GM19238 (cell line): ENCODE measurements around the gene COL6A3.
"Not testable (repeated sequence)": the region's sequence is repeated elsewhere in the genome, so short reads cannot be mapped to it uniquely, and the experiment has no call there.

ENCODE experiments used
- DNase-seq: peaks from one replicate; pipeline ENCODE4 v3.0.0; 2011; ENCODE audit warnings: low spot score; ENCODE audit not compliant: insufficient read length

COL6A3 gene

DNA sequence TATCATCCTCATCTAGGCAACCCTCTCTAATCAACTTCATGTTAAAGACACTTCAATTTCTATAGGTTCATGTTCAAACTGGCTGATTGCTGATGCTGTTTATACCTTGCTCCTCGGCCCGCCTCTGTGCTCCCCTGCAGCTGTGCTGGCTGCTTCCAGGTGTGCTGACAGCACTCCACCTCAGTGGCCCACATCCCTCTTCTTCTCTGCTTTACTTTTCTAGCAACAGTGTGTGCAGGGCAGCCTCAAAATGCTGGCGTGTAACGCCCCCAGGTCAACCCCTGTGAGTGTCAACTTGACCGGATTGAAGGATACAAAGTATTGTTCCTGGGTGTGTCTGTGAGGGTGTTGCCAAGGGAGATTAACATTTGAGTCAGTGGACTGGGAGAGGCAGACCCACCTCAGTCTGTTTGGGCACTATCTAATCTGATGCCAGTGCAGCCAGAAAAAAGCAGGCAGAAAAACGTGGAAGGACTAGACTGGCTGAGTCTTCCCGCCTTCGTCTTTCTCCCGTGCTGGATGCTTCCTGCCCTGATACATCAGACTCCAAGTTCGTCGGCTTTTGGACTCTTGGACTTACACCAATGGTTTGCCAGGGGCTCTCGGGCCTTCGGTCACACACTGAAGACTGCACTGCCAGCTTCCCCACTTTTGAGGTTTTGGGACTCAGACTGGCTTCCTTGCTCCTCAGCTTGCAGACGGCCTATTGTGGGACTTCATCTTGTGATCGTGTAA lies 94.7 kb downstream of the COL6A3 start:
- DNase-seq: no peak

DNA sequence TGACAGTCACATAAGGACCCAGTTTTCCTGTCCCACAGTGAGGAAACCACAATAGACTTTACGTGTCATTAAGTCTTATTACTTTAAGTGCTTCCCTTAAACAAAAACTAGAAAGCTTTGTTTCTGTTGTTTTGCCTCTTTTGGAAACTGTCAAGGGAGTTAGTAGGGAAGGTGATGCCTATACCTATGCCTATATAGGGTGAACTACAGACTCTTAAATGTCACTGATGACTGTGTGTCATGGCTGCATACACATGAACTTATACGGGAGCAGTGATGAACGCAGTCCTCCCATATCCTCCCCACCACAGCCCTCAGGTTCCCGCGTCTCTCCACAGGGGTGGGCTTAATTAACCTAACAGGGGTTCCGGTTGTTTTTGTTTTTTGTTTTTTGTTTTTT lies 97.6 kb downstream of the COL6A3 start:
- no peak for DNase-seq

- DNase-seq: no peak
Measured at GRCh38 chr2:237315829-237316225, 98.1 kb downstream of the COL6A3 start.

DNA sequence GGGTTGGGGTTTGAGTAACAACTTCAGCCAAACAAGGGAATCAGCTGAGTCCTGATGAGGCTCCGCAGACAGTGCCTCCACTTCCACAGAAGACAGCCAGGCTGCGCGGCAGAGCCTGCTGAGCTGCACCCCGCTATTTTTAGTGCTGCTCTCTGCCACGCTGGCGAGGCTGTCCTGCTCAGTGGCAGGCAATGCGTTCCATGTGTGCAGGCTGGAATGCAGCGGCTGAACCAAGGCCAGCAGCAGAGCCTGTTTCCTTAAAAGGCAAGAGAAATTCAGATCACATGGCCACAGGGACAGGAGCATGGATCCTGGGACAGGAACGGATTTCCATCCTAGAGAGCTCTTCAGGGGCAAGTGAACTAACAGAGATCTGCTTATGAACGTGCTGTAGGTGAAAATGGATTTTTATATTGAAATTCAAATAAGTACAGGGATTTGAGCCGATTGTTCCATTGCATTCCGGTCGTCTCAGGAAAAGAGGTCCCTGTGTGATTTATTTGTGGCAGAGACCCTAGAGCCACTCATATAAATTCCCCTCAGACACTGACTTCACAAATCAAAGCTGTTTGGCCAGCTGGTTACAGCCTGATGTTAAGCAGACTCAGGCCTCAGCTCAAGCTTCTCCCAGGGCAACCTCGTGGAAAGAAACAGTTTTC lies 98.7 kb downstream of the COL6A3 start:
- DNase-seq: no peak

- no peak for DNase-seq
Measured at GRCh38 chr2:237314681-237315080, 99.3 kb downstream of the COL6A3 start.

DNA sequence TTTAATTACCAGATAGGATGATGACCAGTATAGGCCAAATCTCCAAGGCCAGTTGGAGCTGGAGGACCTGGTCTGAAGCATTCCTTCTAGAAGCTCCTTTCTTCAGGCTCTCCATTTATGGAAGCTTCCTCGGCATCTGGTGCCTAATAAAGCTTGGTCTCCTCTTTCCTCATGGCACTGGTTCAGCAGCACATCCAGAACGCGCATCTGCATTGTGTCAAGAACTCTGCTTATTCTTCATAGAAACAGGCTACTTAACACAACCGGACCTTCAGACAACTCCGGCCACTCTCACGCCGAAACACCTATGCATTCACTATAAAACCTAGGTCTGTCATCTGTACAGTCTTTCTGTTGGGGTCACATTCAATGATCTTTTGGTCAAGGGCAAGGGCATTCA lies 99.8 kb downstream of the COL6A3 start:
- no peak for DNase-seq

DNA sequence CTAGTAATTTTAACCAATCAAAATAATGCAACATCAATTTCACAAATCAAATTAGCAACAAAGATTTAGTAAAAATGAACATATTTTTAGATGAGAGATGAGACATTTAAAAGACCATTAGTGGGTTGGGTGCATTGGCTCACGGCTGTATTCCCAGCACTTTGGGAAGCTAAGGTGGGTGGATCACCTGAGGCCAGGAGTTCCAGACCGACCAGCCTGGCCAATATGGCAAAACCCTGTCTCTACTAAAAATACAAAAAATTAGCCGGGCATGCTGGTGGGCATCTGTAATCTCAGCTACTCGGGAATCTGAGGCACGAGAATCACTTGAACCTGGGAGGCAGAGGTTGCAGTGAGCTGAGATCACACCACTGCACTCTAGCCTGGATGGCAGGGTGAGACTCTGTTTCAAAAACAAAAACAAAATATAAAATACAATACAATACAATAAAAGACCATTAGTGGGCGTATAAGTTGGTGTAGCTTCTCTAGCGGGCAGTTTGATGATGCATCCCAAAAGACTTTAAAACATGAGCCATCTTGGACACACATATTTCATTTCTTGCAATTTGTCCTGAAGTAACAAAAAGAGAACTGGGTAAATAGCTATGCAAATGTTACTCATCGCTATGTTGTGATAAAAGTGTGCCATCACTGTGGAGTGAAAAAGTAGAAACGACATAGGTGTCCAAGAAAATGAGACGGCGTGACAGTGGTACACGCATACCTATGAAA lies 101.8 kb downstream of the COL6A3 start:
- DNase-seq: no peak

DNA sequence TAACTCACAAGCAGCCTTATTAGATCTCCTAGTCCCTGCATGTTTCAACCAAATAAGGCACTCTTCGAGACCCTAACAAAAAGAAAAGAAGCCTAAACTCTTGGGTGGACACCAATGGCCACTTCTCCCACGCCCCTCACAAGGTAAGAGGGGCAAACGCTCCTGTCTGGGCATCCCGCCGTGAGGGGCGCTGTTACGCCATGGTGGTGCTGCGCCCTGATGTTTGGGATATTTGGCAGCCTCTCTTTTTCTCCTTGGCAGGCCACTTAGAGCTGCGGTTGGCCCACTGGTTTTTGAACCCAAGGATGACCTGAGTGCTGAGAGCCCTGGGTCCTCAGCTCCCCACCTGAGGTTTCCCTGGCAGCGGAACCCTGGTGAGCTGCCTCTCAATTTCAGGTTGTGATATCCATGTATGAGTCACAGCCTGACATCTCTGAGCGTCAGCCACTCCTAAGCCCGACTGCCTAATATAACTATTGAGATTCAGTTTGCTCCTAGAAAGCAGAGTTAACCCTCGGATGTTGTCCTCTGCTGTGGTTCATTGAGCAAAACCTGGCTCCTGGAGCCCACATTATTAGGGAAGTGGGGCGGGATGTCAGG lies 103.3 kb downstream of the COL6A3 start:
- DNase-seq: no peak

GRCh38 chr2:237309416-237309815 lies 104.5 kb downstream of the COL6A3 start:
- no peak for DNase-seq

DNA sequence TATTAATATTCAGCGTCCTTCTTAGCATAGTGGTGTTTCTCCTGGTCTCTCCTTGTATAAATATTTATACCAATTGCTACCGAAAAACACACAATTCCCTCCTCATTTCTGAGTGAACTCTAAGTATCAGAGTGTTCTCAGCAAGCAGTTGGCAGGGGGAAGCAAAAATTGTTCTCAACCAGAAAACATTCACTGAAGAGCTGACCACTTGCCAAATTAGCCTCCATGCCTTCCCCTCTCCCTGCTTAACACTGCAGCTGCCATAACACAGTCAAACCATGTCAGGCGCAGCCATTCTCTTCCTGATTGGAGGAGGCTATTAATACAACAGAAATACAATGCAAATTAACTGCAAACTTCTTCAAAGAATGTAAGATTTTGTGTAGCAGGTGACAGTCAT lies 105.0 kb downstream of the COL6A3 start:
- no peak for DNase-seq

- no peak for DNase-seq
Measured at GRCh38 chr2:237307474-237307873, 106.5 kb downstream of the COL6A3 start.

DNA sequence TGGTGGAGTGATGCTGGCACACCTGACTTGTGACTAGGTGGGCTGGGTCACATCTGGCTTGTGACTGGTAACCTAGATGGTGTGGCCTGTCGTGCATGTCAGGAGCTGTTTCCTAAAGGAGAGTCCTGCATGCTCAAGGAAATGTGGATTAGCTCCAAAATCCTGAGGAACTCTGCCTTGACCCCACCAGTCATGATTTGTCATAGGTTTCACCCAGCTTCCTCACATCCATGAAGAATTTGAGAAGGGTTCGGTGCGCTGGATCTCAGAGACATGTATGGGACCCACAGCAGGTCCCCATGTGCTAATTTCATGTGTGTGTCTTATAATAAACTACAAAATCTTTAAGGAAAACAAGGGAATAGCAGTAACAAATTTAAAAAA lies 107.2 kb downstream of the COL6A3 start:
- no peak for DNase-seq

DNA sequence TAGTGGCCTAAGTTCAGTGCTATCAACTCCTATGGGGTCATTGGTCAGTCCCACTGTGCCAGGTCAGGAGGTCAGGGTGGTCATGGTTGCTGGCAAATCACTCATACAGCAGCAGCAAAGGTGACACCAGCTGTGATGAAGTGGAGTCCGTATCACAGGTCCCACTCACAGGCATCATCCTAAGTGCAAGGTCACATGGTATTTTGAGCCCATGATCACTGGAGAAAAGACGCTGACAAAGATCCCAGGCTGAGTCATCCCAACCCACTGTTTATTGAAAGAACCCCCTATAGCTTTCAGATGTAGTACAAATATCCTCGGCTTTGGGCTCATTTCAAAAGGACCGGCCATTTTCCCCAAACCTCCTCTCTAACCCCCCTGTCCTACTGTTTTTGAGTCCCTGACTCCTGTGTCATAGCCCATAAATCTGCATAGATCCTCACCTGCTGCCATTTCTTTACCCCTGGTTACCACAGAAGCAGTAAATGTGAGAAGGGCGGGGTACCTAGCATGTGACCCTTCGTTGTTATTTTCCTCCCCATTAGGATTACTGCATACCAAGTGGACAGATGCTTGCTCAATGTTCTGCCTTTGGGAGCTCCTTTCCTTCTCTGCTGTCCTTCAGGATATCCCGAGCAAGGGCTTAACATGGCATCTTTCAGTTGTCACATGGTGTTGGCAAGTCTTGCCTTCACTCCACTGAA lies 107.7 kb downstream of the COL6A3 start:
- DNase-seq: no peak

GRCh38 chr2:237305579-237305978 lies 108.4 kb downstream of the COL6A3 start:
- no peak for DNase-seq

- no peak for DNase-seq
Measured at GRCh38 chr2:237304763-237305514, 109.0 kb downstream of the COL6A3 start.

- not testable (repeated sequence) for DNase-seq
Measured at GRCh38 chr2:237303244-237303643, 110.7 kb downstream of the COL6A3 start.

DNA sequence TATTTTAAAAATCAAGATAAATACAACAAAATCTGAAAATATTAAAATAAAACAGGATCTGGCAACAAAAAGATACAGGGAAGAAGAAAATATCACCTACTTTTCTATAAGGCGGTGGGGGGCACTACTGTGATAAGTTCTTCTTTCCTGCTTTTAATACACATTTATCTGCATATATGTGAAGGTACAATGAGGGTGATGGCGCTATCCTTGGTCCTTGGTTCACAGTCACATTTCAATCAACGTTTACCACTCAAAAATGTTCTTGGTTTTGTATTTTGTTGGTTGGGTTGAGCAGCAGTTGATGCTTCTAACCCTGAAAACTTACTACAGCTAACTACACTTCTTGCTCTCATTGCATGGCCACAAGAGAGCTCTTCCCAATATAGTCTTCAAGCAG lies 112.4 kb downstream of the COL6A3 start:
- no peak for DNase-seq

DNA sequence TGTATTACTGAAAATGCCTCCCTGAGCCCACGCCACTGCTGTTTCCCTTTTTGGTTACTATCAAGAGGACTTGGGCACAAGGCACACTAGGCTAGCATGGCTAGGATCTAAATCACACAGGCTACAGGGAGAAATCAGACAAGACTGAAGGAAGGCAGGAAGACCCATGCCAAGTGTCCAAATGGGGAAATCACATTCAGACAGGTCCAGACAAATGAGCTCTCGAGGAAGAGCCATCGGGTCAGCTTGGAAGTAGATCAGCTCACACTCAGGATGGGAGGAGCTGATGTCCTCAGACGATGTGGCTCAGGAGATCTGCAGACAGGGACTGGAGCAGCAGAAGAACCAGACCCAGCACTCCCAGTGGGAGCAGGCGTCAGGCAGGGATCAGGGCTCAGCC lies 113.2 kb downstream of the COL6A3 start:
- DNase-seq: no peak

DNA sequence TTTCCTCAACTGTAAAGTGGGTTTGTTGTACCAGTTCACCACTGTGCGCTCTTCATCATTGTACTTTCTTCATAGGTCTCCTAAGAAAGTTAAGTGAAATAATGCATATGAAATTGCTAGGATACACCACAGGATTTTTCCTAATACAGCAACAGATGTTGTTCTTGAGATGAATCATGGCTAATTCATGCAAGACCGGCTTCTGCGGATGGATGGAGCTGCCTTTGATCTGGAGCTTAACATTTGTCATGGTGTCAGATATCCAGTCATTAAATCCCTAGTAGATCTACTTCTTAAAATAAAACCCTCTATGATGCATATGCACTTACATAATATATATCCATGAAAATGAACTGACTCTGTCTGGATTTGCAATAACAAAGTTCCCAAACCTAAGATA lies 114.1 kb downstream of the COL6A3 start:
- no peak for DNase-seq

DNA sequence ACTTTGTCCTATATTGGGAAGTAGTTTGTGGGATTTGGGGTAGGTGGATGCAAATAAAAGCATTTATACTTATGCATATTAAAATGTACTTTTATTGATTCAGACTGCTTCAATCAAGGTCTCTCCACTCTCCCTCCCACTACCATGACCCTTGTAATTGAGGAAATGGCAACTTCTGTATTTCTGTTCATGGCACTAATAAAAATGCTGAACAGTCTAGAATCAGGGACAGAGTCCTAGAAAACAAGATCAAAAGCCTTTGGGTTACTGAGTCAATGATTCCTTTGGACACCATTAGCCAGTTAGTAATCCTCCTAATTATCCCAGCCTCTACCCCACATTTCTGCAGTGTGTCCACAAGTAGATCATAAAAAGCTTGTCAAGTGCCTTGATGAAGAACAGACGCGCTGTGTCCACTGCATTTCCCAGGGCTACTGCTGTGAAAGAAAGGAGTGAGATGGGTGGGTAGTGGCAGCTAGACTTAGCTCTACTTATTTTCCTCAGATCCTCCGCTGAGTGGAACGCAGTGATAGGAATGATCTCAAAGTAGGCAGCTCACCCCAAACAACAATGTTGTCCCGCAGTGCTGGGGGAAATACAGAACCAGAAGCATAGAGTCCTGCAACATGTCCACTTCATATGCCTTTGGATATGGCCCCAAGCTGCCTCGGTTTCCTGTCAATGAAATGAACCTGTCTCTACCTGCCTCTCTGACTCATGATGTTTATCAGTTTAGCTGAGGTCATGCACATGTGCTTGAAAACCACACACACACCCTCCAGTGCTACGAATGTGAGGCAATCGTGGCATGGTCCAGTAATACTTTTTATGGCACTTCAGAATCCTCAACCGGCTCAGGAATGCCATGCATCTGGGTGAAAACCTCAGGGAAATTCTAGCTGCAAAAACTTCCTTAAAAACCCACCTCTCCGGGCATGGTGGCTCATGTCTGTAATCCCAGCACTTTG lies 115.5 kb downstream of the COL6A3 start:
- no peak for DNase-seq
